ENCODE measurements around the gene UNC79.

UNC79 gene

DNA sequence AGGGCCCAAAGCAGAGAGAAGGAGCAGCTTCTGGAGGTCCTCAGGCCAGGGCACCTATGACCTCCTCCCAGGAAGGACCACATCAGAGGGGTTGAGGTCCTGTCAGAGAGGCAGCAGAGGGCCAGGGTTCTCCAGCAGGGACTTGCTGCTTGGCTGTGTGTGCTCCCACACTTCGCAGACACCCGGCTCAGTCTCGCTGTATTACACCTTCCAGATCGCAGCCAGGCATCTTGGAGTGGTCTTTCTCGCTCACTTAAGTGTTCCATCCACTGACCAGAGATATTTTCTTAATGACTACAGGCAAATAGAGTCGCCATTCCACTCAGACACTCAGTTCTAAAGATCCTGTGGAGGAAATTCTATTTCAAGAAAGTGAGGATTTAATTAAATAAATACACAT is 273.2 kb downstream of the UNC79 start:
- Mint-ChIP-seq H3K9me3 (peaks cover 6% of the 10 kb centered on the region), H3K4me1 (ENCODE audit: low read depth) (no peaks in the 10 kb centered on the region), H3K27me3 (peaks cover 8% of the 10 kb centered on the region), H3K27ac (no peak overlapping the region), H3K36me3 (ENCODE audit: low read depth) (no peaks in the 10 kb centered on the region), H3K4me3 (no peak overlapping the region)
- intact Hi-C loops (cut with micrococcal nuclease): no loop called here

DNA sequence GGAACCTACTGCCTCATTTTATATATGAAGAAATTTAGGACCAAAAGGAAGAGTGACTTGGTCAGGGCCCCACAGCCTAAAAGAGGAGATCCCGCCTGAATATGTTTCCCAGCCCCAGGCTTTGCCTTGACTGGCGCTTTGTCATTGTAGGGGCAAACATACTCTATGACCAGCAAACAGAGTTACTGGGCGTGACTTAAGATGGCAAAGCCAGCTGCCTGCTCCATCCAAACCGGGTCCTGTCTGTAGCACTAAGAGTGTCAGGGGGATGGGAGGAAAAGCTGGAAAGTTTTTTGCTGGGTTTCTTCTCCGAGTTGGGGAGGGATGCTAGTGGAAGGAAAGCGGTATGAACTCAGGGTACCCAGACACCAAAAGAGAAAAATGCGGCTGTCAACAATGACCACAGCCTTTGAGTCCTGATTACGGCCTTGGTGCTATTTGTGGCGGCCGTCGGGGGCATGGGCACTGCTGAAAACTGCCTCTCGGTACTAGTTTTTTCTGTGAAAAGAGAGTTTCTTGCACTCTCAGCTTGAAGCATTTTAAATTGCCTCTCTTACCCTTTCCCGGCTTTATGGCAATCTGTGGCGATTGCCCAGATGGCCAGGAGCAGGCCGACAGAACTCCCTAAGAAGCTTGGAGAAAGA is 274.9 kb downstream of the UNC79 start:
- no peaks in the 10 kb centered on the region for H3K36me3 Mint-ChIP-seq (ENCODE audit: low read depth)
- H3K27ac Mint-ChIP-seq: no peak overlapping the region
- no peaks in the 10 kb centered on the region for H3K27me3 Mint-ChIP-seq
- no peaks in the 10 kb centered on the region for H3K4me1 Mint-ChIP-seq (ENCODE audit: low read depth)
- no peaks in the 10 kb centered on the region for H3K9me3 Mint-ChIP-seq
- intact Hi-C loops (cut with micrococcal nuclease): no loop called here
- no peak overlapping the region for H3K4me3 Mint-ChIP-seq

DNA sequence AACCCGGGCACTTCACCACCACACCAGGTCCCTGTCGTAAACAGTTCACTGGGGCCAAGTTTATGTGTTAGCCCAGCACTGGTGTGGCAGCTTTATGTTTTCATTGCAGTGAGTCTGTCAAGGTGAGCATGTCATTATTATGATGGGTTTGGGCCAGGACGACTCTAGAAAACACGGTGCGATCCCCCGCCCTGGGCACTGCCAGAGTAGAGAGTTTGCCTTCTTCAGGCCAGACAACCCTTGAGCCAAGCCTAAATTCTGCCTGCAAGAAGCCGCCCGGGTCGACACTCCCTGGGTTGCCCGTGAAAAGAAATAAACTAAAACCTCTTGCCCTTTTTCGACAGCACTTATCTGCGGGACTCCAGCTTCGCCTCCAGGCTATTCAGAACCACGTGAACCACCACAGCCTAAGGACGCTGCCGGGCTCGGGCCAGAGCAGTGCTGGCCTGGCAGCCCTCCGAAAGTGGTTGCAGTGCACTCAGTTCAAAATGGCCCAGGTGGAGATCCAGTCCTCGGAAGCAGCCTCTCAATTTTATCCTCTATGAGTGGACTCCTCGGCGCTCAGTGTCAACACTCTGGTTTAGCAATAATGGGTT is 275.7 kb downstream of the UNC79 start:
- no peaks in the 10 kb centered on the region for H3K27me3 Mint-ChIP-seq
- H3K4me1 Mint-ChIP-seq (ENCODE audit: low read depth): no peaks in the 10 kb centered on the region
- H3K36me3 Mint-ChIP-seq (ENCODE audit: low read depth): no peaks in the 10 kb centered on the region
- H3K9me3 Mint-ChIP-seq: no peaks in the 10 kb centered on the region
- no peak overlapping the region for H3K27ac Mint-ChIP-seq
- intact Hi-C loops (cut with micrococcal nuclease): no loop called here
- no peak overlapping the region for H3K4me3 Mint-ChIP-seq

DNA sequence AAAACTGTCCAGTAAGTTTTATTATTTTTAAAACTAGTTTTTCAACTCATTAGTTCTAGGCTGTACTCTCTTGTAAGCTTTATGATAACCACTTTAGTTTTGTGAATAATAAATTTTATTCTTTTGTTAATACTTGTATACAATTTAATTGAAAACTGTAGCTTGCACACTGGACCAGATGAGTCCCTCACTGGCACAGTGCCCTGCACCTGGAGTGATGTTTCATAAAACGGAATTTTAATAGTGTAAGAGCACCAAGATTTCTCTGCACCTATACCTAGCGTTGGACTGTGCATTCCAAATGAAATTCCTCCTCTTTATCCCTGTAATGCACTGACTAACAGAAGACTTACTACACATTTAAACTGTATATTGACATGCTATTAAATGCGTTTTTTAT is 276.7 kb downstream of the UNC79 start:
- no peak overlapping the region for H3K27ac Mint-ChIP-seq
- intact Hi-C loops (cut with micrococcal nuclease): no loop called here
- no peak overlapping the region for H3K4me3 Mint-ChIP-seq
- no peaks in the 10 kb centered on the region for H3K4me1 Mint-ChIP-seq (ENCODE audit: low read depth)
- no peaks in the 10 kb centered on the region for H3K9me3 Mint-ChIP-seq
- H3K36me3 Mint-ChIP-seq (ENCODE audit: low read depth): no peaks in the 10 kb centered on the region
- H3K27me3 Mint-ChIP-seq: no peaks in the 10 kb centered on the region

DNA sequence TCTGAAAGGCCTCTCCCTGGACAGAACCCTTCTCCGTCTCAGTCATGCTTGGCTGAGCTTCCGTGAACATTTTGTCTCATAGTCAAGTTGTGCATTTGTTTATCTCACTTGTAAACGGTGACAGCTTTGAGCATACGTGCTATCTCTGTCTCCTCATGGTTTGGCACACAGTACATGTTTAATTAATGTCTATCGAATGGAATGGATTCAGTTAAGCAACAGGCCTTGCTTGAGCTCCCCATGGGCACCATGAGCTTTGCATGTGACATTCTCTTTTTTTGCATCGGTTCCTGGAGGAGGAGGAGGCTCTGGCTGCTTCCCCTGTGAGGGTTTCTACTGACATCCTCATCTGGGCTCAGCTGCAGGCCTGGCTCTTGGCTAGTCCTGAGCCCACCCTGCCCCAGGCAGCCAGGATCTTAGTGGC is 277.6 kb downstream of the UNC79 start:
- Mint-ChIP-seq H3K27ac (no peak overlapping the region), H3K4me1 (ENCODE audit: low read depth) (no peaks in the 10 kb centered on the region), H3K27me3 (no peaks in the 10 kb centered on the region), H3K36me3 (ENCODE audit: low read depth) (no peaks in the 10 kb centered on the region), H3K9me3 (no peaks in the 10 kb centered on the region), H3K4me3 (no peak overlapping the region)
- intact Hi-C loops (cut with micrococcal nuclease): no loop called here

DNA sequence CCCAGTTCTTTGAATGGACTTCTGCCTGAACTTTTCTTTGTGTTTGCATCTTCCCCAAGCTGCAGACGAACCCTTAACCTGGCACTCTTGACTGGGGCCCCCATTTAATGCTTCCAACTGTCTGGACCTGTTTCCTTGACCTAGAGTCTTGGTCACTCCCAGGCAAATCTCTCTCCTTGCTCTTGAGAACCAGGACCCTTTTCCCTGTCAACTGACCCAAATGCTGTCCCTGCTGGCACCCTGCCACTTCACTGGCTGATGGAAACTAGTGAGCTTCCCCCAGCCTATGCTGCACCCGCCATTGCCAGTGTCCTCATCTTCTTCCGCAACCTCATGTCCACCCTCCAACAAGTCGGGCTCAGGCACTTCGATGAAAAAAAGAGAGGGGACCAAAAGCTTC is 278.1 kb downstream of the UNC79 start:
- no peaks in the 10 kb centered on the region for H3K27me3 Mint-ChIP-seq

DNA sequence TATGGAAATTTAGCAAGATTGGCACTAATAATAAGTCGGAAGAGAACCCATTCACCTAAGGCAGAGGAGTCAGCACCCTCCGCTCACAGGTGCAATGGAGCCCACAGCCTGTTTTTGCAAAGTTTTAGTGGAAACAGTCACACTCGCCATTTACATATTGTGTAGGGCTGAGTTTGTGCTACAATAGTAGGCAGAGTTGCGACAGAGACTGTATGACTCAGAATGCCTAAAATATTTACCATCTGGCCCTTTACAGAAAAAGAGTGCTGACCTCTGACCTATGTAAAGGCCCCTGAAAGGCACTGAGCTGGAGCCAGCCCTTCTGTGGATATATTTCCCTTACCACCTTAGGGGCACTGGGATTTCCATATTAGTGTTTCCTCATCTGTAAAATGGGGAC is 278.5 kb downstream of the UNC79 start:
- Mint-ChIP-seq H3K27ac (no peak overlapping the region), H3K36me3 (ENCODE audit: low read depth) (no peaks in the 10 kb centered on the region), H3K4me3 (no peak overlapping the region), H3K9me3 (no peaks in the 10 kb centered on the region), H3K4me1 (ENCODE audit: low read depth) (no peaks in the 10 kb centered on the region), H3K27me3 (no peaks in the 10 kb centered on the region)
- intact Hi-C loops (cut with micrococcal nuclease): no loop called here

More for the DNA sequence above, 278.1 kb downstream of the UNC79 start:
- Mint-ChIP-seq H3K27ac (no peak overlapping the region), H3K4me3 (no peak overlapping the region), H3K4me1 (ENCODE audit: low read depth) (no peaks in the 10 kb centered on the region), H3K9me3 (no peaks in the 10 kb centered on the region), H3K36me3 (ENCODE audit: low read depth) (no peaks in the 10 kb centered on the region)
- intact Hi-C loops (cut with micrococcal nuclease): no loop called here

DNA sequence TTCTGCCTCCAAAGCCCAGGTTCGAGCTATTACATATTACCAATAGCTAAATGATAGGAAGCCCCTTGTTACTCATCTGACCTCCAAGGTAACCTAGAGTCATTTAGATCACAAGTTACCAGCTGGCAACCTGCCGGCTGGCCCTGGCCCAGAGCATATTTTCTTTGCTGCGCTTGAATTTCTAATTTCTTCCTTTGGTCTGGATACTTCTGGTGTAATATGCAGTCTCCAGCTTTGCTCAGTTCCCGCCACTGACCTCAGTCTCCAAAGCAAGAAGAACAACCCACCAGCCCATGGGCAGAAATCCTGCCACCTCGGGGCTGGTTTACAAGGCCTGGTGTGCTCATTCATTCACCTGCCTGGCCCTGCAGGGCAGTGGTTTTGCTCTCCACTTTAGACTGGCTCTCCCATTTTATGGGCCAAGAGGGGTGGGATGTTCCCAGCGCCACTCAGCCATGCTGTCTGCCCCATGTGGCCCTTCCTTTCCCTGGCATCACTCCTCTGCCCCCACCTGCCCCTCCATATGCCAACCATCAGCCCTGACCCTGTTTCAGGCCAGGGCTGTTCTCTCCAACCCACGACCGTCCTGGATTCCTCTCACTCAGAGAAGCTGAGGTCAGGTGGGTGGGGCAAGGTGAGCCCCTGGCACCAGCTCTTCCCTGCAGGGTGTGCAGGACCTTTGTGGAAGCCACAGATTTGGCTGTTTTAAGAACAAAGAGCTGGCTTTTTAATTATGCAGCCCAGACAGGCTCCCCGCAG is 281.5 kb downstream of the UNC79 start:
- Mint-ChIP-seq H3K4me3 (no peak overlapping the region), H3K4me1 (ENCODE audit: low read depth) (no peaks in the 10 kb centered on the region), H3K27ac (no peak overlapping the region), H3K9me3 (no peaks in the 10 kb centered on the region), H3K27me3 (no peaks in the 10 kb centered on the region), H3K36me3 (ENCODE audit: low read depth) (no peaks in the 10 kb centered on the region)
- intact Hi-C loops (cut with micrococcal nuclease): no loop called here

DNA sequence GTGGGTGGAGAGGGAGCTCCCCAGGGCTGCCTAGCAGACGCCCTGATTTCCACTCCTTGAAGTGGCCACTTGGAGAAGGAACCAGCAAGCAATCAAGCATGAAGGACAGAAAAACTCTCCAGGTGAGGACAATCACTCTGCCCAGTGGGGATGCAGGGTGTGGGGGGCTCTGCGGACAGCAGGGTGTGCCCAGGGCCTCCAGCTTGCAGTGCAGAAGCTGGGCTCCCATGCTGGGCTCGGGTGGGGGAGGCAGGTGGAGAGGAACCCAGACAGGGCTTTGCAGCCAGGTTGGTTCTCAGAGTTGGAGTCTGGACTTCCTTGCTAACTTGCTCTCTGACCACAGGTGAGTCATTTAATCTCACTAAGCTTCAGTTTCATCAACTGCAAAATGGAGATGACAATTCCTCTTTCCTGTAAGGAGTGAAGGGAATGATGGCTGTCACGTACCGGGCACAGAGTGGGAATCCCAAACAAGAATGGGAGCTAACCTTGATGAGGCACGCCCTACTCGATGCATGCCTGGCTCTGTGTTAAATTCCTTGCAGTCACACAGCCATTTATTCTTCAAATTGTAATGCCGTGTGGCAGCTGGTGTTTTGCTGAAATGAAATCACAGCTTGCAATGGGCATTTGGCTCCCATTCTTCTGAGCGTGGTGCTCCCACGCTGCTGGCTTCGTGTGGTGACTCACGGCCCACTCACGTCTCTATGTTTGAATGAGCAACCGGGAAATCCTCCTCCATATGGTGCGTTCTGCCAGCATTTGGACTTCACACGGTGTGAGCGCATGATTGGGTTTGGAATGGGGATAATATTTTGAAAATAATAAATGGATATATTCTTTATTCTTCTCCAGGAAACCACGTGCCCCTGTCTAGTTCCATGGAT is 282.3 kb downstream of the UNC79 start:
- no peaks in the 10 kb centered on the region for H3K9me3 Mint-ChIP-seq
- no peak overlapping the region for H3K4me3 Mint-ChIP-seq
- no peaks in the 10 kb centered on the region for H3K36me3 Mint-ChIP-seq (ENCODE audit: low read depth)
- H3K27ac Mint-ChIP-seq: no peak overlapping the region
- H3K27me3 Mint-ChIP-seq: no peaks in the 10 kb centered on the region
- H3K4me1 Mint-ChIP-seq (ENCODE audit: low read depth): no peaks in the 10 kb centered on the region
- intact Hi-C loops (cut with micrococcal nuclease): no loop called here

DNA sequence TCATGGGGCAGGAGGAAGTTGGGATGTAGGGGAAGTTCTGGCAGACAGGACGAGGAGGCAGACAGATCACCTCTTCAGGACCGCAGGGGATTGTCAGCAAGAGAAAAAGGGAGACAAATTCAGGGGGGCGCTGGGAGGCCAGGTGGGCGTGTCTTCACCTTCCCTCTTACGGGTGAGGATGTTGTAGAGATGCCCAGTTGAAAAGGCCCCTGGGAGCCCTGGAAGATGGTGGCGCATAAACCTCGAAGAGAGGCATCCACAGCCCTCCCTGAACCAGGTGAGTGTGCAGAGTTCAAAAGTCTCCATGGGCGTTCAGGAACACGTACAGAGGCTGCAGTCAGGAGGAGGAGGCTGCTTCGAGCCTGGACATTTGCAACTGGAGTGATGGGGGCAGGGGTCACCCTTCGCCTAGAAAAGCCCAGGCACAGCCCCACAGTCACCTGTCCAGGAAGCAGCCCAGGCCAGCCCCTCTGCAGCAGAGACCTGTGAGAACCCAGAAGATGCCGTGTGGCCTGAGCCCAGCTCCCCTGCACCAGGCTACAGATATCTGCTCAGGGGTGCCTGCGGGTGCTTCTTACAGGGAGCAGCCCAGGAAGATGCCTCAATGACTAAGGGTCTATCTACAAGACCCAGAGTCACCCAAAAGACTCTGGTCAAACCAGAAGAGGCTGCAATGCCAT is 283.1 kb downstream of the UNC79 start:
- Mint-ChIP-seq H3K9me3 (no peaks in the 10 kb centered on the region), H3K4me1 (ENCODE audit: low read depth) (no peaks in the 10 kb centered on the region), H3K27ac (no peak overlapping the region), H3K27me3 (no peaks in the 10 kb centered on the region), H3K4me3 (no peak overlapping the region), H3K36me3 (ENCODE audit: low read depth) (no peaks in the 10 kb centered on the region)
- intact Hi-C loops (cut with micrococcal nuclease): no loop called here

DNA sequence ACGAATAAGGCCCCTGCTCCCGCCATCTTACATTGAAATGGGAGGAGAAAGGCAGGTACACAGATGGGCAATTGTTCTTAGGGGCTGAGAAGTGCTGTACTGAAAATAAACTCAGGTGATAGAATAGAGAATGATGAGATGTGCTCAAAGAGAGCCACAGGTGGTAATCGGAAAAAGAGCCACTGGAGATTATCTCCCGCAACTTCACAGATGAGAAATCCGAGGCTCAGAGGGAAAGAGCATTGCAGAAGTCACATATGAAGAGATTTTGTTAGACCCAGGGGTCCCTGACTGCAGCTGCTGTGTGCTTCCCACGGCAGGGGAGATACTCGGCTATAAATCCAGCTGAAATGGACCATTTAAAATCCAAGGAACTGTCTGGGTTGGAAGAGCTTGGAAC is 283.9 kb downstream of the UNC79 start:
- Mint-ChIP-seq H3K4me1 (ENCODE audit: low read depth) (no peaks in the 10 kb centered on the region), H3K4me3 (no peak overlapping the region), H3K27me3 (no peaks in the 10 kb centered on the region), H3K9me3 (no peaks in the 10 kb centered on the region), H3K36me3 (ENCODE audit: low read depth) (no peaks in the 10 kb centered on the region), H3K27ac (no peak overlapping the region)
- intact Hi-C loops (cut with micrococcal nuclease): no loop called here

DNA sequence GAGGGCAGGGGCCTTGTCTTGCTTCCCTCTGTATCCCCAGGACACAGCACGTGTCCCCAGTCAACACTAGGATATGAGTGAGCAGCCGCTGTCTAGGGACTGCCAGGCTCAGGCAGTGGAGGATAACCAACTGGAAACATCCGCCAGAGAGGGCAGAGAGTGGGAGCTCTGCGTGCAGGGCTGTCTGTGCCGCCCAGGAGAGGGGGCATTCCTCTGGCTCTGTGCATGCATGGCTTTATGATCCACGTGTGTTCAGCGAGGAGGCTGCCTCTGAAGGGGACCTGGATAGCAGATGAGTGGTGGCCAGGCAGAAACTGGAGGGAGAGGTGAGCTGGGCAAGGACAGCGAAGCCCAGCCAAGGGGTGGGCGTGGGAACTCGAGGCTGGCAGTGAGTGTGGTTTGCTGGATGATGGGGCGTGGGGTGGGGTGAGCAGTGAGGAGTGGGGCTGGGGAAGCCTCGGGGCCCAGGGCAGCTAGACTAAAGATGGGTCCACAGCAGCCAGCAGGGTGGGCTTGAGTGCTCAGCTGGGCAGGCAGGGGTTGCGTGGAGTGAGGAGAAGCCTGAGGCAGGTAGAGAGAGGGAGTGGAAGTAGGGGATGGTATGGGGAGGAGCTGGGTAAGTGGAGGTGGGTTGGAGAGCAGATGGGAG is 284.7 kb downstream of the UNC79 start:
- Mint-ChIP-seq H3K4me3 (no peak overlapping the region), H3K9me3 (no peaks in the 10 kb centered on the region), H3K36me3 (ENCODE audit: low read depth) (no peaks in the 10 kb centered on the region), H3K27ac (no peak overlapping the region), H3K4me1 (ENCODE audit: low read depth) (no peaks in the 10 kb centered on the region), H3K27me3 (no peaks in the 10 kb centered on the region)
- intact Hi-C loops (cut with micrococcal nuclease): no loop called here

DNA sequence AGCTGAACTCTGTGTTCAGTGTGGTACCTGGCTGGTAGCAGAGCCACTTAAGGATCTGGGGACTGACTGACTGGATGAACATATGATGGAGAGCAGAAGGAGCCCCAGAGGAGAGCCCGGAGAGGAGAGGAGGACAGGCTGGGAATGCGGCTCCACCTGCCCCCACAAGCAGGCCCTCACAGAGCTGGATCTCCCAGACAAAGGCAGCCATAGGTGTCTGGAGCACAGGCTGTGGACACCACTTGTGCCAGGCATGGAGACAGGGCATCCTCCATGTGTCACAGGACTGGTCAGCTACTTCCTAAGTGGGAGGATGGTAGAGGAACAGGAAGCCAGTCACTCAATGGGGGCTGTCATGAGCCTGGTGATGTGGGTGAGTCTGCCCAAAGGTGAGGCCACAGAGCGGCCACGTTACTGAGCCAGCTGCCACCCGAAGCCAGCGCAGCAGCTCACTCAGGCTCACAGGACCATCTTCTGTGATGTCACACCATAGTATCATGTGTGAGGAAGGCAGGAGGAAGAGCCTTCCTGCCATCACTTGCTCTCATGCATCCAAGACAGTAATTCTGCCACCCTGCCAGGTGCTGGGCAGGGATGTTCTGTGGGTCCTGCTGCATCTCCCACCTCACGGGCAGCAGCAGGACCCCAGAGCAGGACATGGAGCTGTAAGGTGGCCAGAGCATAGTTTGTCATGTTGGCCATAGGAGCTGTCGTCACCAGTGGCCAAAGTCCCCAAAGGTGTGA is 285.4 kb downstream of the UNC79 start:
- Mint-ChIP-seq H3K27me3 (no peaks in the 10 kb centered on the region), H3K36me3 (ENCODE audit: low read depth) (no peaks in the 10 kb centered on the region), H3K4me1 (ENCODE audit: low read depth) (no peaks in the 10 kb centered on the region), H3K4me3 (no peak overlapping the region), H3K27ac (no peak overlapping the region), H3K9me3 (no peaks in the 10 kb centered on the region)
- intact Hi-C loops (cut with micrococcal nuclease): no loop called here
